Fibroblast of skin of scalp (primary cell): Measurements from ENCODE around the gene ALPK3.

Experiments used
- DNase-seq: peaks from one replicate; pipeline ENCODE4 v3.0.0-alpha.2; 2013

The ALPK3 gene

DNA sequence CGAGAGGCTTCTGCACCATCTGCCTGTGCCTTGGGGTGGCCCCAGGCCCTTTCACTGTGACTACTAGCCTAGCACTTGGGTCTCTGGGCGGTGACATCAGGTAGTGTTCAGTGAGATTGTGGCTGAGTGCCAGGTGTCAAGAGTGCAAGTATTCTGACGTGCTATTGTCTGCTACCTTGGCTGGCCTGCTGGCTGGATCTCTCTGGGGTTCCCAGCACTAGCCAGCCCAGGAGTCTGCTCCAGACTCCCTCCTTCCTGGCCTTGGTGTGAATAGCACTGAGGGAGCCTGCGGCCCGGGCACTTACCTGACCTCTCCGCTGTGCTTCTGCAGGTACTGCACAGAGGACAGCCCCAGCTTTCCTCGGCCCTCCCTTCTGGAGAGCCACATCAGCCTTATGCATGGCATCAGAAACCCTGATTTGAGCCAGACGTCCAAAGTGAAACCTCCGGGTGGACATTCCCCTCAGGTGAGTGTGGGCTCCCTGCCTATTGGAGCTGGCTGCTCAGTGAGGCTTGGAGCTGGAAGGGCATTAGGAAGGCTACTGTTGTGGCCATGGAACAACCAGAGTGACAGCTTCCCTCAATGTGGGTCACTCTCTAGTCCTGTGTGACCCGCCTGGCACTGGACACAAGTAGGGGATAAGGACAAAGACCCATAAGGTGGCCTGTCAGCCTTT is 17.5 kb upstream of the ALPK3 start:
- no peak for DNase-seq

DNA sequence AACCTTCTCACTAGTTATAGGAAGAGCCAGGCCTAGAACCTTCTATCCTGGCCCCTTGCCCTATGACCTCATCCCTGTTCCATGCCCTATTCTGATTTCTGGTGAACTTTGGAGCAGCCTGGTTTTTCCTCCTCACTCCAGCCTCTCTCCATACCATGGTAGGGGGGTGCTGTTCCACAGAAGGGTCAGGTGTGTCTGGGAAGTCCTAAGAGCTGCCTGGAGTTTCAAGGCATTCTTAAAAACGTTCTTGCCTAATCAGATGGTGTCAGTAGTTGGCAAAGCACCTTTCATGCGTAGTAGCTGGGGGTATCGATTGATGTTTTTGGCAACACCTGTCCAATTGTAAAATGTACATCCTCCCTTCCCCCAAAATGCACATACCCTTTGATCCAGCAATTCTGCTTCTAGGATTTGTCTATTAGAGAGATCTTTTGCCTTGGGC is 16.8 kb upstream of the ALPK3 start:
- DNase-seq: no peak

DNA sequence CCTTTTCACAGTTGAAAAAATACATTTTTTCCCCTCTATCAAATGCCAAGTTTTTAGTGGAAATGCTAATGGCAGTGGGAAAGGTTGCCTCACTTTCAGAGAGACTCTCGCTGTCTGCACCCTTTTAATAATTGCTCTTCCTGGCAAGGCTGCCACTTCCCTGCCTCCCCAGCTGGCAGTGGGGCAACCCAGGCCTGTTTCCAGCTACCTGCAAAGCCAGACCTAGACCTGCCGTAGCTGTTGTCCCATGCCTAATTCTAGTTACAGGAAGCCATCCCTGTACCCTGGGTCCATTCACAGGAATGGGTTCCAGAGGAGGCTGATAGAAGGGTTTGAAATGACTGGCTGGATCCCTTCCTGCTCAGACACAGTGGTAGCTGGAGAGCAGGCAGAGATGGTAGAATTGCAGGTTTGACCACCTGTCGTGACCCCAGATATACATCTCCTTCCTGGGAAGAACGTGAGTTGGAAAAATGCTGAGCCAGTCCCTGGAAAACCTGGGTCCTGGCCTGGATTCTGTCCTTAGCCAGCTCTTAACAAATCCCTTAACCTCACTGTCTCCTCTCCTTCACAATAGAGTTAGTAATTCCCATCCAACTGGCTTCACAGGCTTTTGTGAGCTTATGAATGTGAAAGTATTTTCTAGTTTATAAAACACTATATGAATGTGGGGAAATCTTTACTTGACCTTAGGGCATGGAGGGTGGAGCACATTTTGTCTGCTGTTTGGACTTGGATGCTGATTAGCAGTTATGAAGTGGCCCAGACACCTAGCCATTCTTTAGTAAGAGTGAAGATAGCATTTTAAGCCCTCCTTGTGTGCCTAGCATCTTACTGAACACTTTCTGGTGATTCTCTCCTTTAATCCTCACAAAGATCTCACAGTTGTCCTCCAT is 12.9 kb upstream of the ALPK3 start:
- no peak for DNase-seq

DNA sequence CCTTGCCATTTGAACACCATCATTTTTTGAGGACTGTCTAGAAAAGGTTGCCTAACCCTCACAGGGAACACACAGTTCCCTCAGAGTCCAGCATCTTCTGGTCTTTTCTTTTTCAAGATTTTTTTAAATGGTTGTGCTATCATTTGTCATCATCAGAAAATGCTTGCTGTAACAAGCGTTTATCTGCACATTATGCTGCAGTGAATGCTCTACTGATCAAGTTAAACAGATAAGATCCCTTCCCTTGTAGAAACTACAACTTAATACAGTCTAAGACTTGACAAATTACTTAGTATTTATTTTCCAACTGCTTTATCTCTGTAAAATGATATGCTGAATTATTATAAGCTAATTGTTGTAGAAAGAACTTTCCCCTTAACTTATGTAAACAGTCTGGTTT is 11.9 kb upstream of the ALPK3 start:
- no peak for DNase-seq

DNA sequence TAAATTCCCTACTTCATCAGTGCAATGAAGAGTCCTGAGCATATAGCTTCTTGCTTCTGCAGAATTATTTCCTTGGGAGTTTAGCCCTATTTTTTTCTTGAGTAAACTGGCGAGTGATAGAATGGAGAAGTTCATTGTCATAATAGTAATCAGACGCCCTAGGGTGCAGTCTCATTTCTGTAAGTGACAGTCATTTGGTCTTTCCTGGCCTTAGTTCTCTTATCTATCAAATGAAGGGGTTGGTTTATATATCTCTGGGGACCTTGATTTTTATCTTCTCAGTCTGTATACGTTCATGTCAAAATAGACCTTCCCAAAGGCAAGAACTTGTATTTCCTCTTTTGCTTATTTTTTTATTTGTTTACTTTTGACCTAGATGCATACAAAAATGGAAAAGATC is 9.9 kb upstream of the ALPK3 start:
- no peak for DNase-seq

DNA sequence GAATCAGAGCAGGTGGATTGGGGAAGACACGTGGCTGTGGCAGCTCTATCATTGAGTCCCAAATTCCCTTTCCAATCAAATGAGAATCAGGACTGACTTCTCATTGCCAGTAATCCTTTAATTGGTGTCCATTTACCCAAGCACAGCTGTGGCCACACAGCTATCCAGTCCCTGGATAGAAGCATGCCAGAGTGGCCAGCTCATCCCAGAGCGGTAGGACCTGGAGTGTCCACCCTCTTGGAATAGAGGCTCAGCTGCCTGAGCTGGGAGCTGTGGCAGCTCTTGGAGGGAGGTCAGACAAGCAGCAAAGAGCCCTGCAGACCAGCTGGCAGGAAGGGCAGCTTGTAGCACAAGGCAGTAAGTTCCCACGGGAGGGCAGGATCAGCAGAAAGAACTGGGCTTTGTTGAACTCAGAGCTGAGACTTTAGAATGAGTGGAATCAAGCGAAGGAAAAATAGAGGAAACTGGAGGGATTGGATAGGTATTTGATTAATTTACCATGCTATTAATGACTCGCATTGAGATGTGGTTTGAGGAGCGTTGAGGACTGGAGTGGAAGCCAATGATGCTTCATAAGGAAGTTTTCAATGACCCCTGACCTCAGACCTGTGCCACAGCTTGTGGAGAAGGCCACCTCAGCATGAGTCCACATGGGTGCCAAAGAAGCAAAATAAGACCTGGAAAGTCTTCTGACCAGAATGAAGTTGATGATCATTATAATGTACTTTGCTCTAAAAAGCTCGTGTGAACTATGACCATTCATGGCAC is 6.9 kb upstream of the ALPK3 start:
- DNase-seq: no peak

DNA sequence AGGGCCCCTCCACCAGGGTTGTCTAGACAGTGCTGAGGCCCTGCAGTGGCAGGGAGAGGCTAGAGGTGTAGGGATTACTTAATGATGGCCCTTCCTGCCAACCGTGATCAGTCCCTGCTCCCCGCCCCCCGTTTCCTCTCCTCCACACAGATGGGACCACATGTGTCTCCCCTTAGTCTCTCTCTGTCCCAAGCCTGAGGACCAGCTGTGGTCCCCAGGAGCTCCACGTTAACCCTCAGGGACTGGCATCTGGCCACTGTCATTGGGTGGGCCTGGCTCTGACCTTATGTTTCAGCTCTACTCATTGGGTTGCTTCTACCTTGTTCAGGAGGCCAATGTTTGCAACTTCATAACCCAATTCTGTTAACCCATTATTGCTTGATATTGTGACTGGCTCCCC is 6.0 kb upstream of the ALPK3 start:
- DNase-seq: no peak

DNA sequence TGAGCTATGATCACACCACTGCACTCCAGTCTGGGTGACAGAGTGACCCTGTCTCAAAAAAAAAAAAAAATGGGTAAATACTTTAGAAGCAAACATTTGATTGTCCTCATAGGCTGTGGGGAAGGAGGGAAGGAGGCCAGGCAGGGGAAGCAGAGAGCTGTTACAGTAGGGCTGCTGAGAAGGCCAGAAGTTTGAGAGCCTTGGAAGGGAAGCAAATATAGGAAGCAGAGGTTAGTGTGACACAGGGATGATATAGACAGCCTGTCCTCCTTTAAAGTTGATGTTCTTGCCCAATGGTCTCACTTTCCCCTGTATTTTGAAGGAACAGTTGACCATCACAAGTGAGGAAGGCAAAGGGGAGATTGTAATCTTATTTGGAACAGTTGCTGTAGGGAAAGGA is 5.3 kb upstream of the ALPK3 start:
- DNase-seq: no peak

DNA sequence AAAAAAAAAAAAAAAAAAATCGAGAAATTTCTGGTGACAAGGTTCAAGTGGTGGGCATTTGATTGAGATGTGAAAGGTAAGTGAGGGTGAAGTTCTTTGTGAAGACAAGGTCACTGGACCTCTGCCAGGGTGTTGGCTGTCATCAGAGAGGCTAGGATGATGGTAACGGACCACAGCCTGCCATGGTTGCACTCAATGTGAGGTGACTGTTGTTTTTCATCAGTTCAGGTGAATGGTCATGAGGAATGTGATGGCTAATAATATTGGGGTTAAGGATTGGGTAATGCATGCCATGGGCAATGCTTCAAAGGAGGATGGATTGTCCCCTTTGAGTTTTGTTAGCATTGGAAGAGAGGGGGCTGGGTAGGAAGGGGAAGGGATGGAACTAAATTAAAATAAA is 4.3 kb upstream of the ALPK3 start:
- no peak for DNase-seq

DNA sequence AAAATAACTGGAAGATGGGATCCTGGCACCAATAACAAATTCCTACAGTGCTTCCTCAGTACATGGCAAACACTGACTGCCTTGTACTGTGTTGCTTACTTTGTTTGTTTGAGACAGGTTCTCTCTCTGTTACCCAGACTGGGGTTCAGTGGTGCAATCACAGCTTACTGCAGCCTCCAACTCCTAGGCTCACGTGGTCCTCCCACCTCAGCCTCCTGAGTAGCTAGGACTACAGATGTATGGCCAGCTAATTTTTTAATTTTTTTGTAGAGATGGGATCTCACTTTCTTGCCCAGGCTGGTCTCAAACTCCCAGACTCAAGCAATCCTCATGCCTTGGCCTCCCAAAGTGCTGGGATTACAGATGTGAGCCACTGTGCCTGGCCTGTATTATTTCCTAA is 3.7 kb upstream of the ALPK3 start:
- DNase-seq: no peak

DNA sequence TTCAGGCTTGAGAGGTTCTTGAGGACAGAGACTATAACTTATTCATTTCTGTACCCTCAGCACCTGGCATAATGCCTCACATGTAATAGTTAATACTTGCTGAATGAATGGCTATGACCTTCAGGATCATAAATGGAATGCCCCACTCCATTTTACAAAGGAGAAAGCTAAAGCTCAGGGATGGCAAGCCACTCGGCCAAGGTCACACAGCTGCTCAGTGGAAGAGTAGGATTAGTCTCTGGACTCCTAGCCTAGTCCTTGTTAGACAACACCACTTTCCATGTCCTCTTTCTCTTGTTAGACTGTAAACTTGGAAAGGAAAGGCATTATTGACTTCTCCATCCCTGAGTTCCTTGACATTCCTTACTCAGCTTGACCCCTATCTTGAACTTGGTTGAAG is 3.2 kb upstream of the ALPK3 start:
- DNase-seq: no peak

DNA sequence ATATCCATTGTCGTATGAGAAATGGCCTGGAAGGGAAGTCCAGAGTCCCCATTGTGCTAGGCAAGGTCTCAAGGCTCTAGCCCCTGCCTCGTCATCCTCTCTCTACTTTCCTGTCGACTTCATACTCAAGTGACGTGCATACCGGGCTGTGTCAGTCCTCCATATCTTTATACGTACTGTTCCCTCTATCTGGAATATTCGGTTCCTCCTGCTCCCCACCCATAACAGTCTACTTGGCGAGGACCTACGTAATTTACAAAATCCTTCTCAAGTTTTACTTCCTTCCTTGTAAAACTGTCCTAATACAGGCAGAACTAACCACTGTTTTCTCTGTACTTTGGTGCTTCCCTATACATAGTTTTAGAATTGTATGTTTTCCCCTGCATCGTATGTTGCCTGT is 2.2 kb upstream of the ALPK3 start:
- no peak for DNase-seq

DNA sequence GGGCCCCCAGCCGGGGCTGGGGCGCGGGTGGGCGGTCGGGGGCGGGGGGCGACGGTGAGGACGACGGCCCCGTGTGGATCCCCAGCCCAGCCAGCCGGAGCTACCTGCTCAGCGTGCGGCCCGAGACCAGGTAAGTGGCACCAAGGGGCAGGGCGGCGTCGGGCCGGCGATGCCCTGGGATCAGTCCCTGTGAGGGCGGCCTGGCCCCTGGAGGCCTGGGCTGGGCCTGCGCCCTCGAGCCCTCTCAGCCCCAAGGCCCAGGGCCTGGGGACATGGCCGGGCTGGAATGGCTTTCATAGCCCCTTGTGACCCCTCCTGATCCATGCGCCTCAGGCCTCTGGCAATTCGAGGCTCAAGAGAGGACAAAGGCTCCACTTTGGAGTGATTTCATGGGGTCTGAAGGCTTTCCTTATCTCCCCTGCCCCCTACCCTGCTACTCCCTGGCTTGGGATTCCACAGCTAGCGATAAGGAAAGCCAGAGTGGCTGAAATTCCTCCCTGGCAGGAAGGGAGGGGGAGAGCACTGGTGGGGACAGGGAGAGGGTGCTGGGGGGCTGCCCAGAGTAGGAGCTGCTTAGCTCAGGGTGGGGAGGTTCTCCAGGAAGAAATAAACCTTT is 418 bp downstream of the ALPK3 start:
- DNase-seq: no peak

DNA sequence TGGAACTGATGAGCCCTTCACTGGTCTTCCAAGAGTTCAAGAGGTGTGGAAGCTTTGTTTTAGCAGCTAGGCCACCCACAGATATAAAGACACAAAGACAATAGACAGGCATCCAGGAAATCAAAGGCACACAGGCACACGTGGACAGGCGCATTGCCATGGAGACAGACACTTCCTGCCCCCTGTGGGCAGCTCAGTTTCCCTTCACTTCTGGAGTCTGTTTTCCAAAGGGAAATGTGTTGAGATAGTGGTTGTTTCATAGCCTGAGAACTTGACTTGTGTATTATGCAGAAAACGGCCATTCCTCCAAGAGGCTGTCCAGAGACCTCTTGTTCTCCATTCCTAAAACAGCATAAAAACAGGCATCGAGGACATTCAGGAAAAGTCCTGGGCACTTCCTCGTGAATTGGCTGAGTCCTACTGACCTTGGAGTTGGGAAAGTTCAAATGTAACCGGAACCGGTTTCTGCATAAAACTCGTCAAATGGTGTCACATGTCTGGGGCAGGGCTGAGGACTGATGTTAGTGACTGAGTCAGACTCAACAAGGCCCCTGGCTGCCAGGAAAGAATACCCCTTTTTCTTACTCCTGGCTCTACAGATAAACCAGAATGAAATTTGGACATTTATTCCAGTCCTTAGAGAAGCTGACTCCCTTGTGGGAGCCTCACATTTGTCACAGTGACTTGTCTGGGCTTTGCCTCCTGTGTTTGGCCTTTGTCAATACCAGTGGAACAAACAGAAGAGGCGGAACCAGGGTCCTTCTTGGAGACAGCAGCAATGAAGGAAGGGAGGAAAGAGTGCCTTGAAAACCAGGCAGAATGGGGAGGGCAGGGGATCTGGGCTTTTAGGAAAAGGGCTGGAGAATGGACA is 1.3 kb downstream of the ALPK3 start:
- DNase-seq: peak; percentile 24

DNA sequence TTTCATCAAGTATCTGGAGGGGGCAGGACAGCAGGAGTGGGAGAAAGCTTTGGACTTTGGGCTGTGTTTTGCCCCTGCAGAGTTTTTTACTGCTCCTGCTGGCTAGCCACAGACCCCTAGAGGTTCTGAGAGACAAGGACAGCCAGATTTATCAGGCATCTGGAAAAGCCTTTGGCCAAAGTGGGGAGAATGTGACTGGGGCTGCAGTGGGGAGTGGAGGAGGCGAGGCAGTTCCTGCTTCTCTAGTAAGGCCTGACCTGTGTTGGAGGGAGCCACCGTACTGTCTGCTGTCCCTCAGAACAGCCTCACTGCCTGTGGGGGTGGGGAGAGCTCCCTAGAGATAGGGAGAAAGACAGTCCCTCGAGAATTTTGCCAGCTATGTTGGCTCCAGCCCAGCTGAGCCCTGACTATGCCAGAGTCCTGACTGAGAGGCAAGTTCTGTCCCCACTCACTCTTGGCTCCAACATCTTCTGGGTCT is 2.2 kb downstream of the ALPK3 start:
- DNase-seq: no peak

DNA sequence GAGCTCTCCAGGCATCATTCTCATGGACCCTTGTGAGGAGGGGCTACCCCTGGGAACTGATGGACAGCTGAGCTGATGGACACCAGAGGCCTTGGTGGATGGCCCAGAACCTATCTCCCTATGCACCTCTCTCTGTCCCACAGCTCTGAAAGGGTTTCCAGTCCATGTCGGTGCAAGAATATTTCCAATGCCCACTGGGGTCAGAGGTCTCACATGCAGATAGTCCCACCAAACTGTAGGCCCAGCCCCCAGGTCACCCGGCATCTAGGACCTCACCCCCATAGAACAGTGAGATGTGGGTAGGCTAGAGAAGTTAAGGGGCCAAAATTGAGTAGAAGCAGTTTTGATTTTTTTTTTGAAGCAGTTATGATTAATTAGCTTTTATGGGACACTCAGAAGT is 2.6 kb downstream of the ALPK3 start:
- no peak for DNase-seq

DNA sequence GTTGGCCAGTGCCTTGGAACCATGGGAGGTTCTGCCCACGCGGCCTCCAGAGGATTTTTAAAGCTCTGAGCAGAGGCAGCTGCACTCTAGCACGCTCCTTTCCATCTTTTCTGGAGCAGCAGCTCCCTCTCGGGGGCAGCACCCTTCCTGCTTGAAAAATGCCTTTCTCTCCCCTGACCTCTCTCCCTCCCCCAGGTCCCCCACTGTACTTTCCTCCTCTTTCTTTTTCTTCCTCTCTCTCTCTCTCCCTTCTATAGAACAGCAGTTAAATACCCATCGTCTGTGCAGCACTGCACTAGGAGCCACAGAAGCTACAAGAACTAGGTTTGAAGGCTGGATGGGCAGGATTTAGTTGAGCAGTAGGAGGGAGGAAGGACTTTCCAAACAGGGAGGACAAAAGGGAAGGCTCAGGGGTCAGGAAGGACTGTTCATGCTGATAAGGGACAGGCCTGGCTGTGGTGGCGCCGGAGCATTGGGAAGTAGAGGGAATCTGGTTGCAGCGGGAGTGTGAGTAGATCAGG is 4.4 kb downstream of the ALPK3 start:
- DNase-seq: no peak

DNA sequence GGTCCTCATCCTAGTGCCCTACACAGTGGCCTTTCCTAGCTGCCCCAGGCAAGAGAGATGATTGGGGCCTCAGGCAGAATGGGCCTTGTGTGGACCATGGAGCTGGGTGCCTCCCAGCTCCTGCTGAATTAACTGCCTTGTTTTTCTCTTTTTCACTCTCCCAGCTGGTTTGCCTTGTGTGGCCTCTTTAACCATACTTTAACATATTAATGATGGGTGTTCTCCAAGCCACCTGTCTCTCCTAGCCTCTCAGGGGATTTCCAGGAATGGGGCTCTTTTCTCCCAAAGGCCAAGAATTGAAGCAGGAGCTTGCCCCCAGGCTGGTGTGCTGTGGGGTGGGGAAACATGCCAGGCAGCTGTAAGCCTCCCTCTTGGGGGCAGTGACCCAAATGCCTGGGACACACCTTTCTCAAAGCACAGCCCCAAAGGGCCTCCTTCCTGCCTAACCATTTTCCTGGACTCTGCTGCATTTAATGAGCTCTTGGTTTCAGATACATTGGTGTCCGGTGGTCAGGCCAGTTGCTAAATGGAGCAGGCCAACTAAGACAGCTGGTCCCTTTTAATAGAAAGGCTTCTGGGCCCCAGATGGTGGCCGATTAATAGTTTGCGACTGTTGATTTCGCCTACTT is 5.6 kb downstream of the ALPK3 start:
- no peak for DNase-seq

DNA sequence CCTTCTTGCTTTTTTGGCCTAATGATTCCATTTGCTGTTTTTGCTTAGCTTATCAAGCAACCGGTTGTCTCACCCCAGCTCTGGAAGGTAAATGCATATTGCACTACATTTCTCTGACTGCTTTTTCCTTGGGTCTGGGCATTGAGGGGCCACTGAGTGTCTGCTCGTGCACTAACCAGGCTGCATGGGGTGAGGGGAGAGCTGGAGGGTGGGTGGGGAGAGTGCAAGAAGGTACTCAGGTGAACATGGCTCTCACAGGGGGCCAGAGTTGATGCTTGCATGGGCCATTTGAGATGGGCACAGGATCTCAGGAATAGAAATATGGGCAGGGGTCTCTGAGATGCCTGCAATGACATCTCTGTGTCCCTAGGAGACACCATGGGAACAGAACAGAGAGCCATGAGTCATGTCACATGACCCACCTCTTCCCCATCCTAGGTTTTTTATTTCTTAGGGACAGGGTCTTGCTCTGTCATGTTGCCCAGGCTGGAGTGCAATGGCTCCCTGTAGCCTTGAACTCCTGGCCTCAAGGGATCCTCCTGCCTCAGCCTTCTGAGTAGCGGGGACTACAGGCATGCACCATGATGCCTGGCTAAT is 6.2 kb downstream of the ALPK3 start:
- no peak for DNase-seq

DNA sequence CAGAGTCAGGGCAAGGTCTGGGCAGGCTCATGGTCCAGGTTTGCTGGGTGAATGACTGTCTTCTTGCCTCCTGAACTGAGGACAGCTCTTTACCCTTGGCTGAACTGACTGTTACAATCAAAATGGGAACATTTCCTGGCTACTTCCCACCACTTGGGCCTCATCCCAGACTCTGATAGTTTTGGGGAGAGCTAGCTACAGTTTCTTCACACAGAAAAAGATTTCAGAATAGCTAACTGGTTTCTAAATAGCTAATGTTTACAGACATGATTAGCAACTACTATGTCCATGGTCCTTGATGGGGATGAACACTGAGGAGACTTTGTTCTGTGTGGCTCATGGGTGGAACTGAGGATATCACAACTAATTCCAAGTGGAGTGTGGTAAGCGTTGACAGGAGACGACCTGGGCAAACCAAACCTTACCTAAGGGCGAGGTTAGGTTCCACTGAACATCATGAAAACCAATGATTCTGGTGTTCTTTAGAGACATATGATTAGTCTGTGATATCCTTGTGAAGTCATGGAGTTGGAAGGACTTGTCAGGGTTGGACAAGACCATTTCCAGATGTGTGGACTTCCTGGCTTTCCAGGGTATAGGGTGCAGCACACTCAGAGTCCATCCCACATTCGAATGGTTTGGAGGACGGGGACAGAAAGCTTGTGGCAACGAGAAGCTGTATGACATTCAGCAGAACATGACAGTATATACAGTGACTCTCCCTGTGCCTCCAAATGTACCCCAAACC is 7.3 kb downstream of the ALPK3 start:
- DNase-seq: no peak
